Upper lobe of left lung (tissue), 6 donors: Measurements from ENCODE around the gene MYOF. TPM values are rescaled to one million over a fixed set of nuclear protein-coding genes. Genes with fewer than 3 reads are reported as not detected.

Experiments used
- ATAC-seq, 2 donors: fragments of 200-7000 bp; cut with Tn5 transposase; one replicate each; pipeline ENCODE4 v1.9.1; 2022; ENCODE audit warnings: mild to moderate bottlenecking in 2 of 2, moderate library complexity in 2 of 2; ENCODE audit not compliant: low FRiP score in 2 of 2
- DNase-seq, 2 donors: peaks; one replicate each; pipeline ENCODE4 v3.0.0-alpha.2; 2019 to 2020
- H3K27ac ChIP-seq, 4 donors: fragments of 200-600 bp; sonication (generic); one replicate each; pipeline ENCODE4 v1.5.1; 2016 to 2019
- H3K27me3 ChIP-seq, 4 donors: fragments of 200-600 bp; sonication (generic); one replicate each; pipeline ENCODE4 v1.5.1; 2017 to 2019
- H3K36me3 ChIP-seq, 4 donors: fragments of 200-600 bp; sonication (generic); one replicate each; pipeline ENCODE4 v1.5.1; 2016 to 2019
- H3K4me1 ChIP-seq, 4 donors: fragments of 200-600 bp; sonication (generic); one replicate each; pipeline ENCODE4 v1.5.1; 2018 to 2019
- H3K4me3 ChIP-seq, 4 donors: fragments of 200-600 bp; sonication (generic); one replicate each; pipeline ENCODE4 v1.5.1; 2017 to 2019; ENCODE audit warnings: mild to moderate bottlenecking in 2 of 4, moderate library complexity in 1 of 4
- H3K9me3 ChIP-seq, 4 donors: fragments of 200-600 bp; sonication (generic); one replicate each; pipeline ENCODE4 v1.5.1; 2018 to 2019
- CTCF ChIP-seq, 6 experiments: fragments of 450-650 bp in 4 of 6; fragments of 200-600 bp in 2 of 6; sonication (generic) in 2 of 6; IDR thresholded peaks; one replicate each; pipeline ENCODE4 v1.5.1; 2016 to 2019; ENCODE audit warnings: antibody characterized with exemption in 6 of 6
- EP300 ChIP-seq, 4 donors: sonication (generic); formaldehyde crosslinking; IDR thresholded peaks; one replicate each; pipeline ENCODE4 v1.5.1; 2017; ENCODE audit warnings: antibody characterized with exemption in 4 of 4, control low read depth in 2 of 4
- POLR2A ChIP-seq, 4 donors: fragments of 450-650 bp; IDR thresholded peaks; one replicate each; pipeline ENCODE4 v1.5.1; 2016 to 2017; ENCODE audit warnings: antibody characterized with exemption in 4 of 4, mild to moderate bottlenecking in 2 of 4
- POLR2AphosphoS5 ChIP-seq, 2 donors: sonication (generic); formaldehyde crosslinking; IDR thresholded peaks; one replicate each; pipeline ENCODE4 v1.5.1; 2017; ENCODE audit warnings: antibody characterized with exemption in 2 of 2
- WGBS, 2 donors: methylation state at CpG; one replicate each; pipeline ENCODE4 v1.1.5; 2017 to 2018; 5-methylcytosine and 5-hydroxymethylcytosine counted together
- total RNA-seq, 6 donors: library from RNA; depleted of rRNA in 4 of 6; stranded (reverse); fragments of >200 nt in 4 of 6; gene quantifications; one replicate each; pipeline versions ENCODE4 v1.1.0 to v1.2.1, GENCODE V29; 2016 to 2021
- donor health status: DM: no; HTN: no; CAD: no; lungs with moderate emphysema.
- donor health status: DM: no; HTN: yes; CAD: no; lungs with severe emphysema.

The MYOF gene
- total RNA-seq, 6 donors from 2014 or later: 83.9 to 168 (median 129) TPM

- no peaks in the 10 kb centered on the region for H3K27me3 ChIP-seq
- ATAC-seq (no peak), DNase-seq (no peak)
- TF ChIP-seq POLR2AphosphoS5 (IDR thresholded peaks at IDR 0.05): peak in 1 of 2 donors; percentile 25
- no peak for TF ChIP-seq POLR2A (IDR thresholded peaks at IDR 0.05)
- H3K9me3 ChIP-seq: no peaks in the 10 kb centered on the region
- no peaks in the 10 kb centered on the region for H3K36me3 ChIP-seq
- H3K27ac ChIP-seq: peak overlapping the region; percentile 95 to 97 (median 96)
- H3K4me3 ChIP-seq: no peak overlapping the region
- peaks cover 53 to 61% (median 55%) of the 10 kb centered on the region in 4 donors for H3K4me1 ChIP-seq
- WGBS, 2 donors: 77 to 81% methylated on average over 6 of the region's 6 CpGs
These were observed 47.1 kb downstream of the MYOF start for GRCh38 chr10:93434991-93435491.

- TF ChIP-seq CTCF (IDR thresholded peaks at IDR 0.05): no peak
- no peak for TF ChIP-seq POLR2AphosphoS5 (IDR thresholded peaks at IDR 0.05)
- no peak for TF ChIP-seq EP300 (IDR thresholded peaks at IDR 0.05)
- TF ChIP-seq POLR2A (IDR thresholded peaks at IDR 0.05): no peak
- ATAC-seq: no peak
- WGBS, 2 donors: 88 to 93% methylated on average over 4 of the region's 4 CpGs
These were observed 50.8 kb downstream of the MYOF start for GRCh38 chr10:93431361-93431760.

GRCh38 chr10:93425861-93426260 lies 56.3 kb downstream of the MYOF start:
- 77 to 94% methylated on average over 5 to 6 of the region's 6 CpGs for WGBS, 2 donors
- Histone ChIP-seq H3K4me3 (no peak overlapping the region), H3K36me3 (peaks cover 0 to 9% (median 5%) of the 10 kb centered on the region in 4 donors), H3K27ac (peak overlapping the region in 1 of 4 donors; percentile 40), H3K9me3 (no peaks in the 10 kb centered on the region), H3K4me1 (peaks cover 6 to 18% (median 10%) of the 10 kb centered on the region in 4 donors), H3K27me3 (no peaks in the 10 kb centered on the region)
- ATAC-seq: no peak
- DNase-seq: no peak
- no peak for TF ChIP-seq EP300 (IDR thresholded peaks at IDR 0.05)
- no peak for TF ChIP-seq CTCF (IDR thresholded peaks at IDR 0.05)
- TF ChIP-seq POLR2A (IDR thresholded peaks at IDR 0.05): no peak
- no peak for TF ChIP-seq POLR2AphosphoS5 (IDR thresholded peaks at IDR 0.05)

More at GRCh38 chr10:93431361-93431760, 50.8 kb downstream of the MYOF start:
- no peaks in the 10 kb centered on the region for H3K27me3 ChIP-seq
- no peak for DNase-seq
- peak overlapping the region in 1 of 4 donors; percentile 35 for H3K27ac ChIP-seq
- H3K4me1 ChIP-seq: peaks cover 28 to 37% (median 33%) of the 10 kb centered on the region in 4 donors
- H3K4me3 ChIP-seq: no peak overlapping the region
- H3K36me3 ChIP-seq: no peaks in the 10 kb centered on the region
- H3K9me3 ChIP-seq: no peaks in the 10 kb centered on the region

GRCh38 chr10:93422118-93422517 lies 60.0 kb downstream of the MYOF start:
- peaks cover 0 to 9% (median 5%) of the 10 kb centered on the region in 4 donors for H3K36me3 ChIP-seq
- no peaks in the 10 kb centered on the region for H3K9me3 ChIP-seq
- TF ChIP-seq POLR2A (IDR thresholded peaks at IDR 0.05) (no peak), POLR2AphosphoS5 (IDR thresholded peaks at IDR 0.05) (no peak), EP300 (IDR thresholded peaks at IDR 0.05) (no peak), CTCF (IDR thresholded peaks at IDR 0.05) (no peak)
- DNase-seq: no peak
- H3K27me3 ChIP-seq: no peaks in the 10 kb centered on the region
- no peak for ATAC-seq
- 46 to 86% methylated on average over 2 to 4 of the region's 4 CpGs for WGBS, 2 donors
- H3K27ac ChIP-seq: peak overlapping the region; percentile 26 to 57 (median 38)
- peaks cover 9 to 29% (median 16%) of the 10 kb centered on the region in 4 donors for H3K4me1 ChIP-seq
- H3K4me3 ChIP-seq: no peak overlapping the region

- no peak for DNase-seq
These were observed 60.9 kb downstream of the MYOF start for GRCh38 chr10:93420944-93421825.

More at GRCh38 chr10:93420944-93421825, 60.9 kb downstream of the MYOF start:
- peaks cover 0 to 9% (median 5%) of the 10 kb centered on the region in 4 donors for H3K36me3 ChIP-seq
- 76 to 81% methylated on average over 6 of the region's 6 CpGs for WGBS, 2 donors
- no peak for ATAC-seq
- TF ChIP-seq CTCF (IDR thresholded peaks at IDR 0.05) (no peak), POLR2A (IDR thresholded peaks at IDR 0.05) (no peak), EP300 (IDR thresholded peaks at IDR 0.05) (no peak), POLR2AphosphoS5 (IDR thresholded peaks at IDR 0.05) (no peak)
- H3K27me3 ChIP-seq: no peaks in the 10 kb centered on the region
- no peaks in the 10 kb centered on the region for H3K9me3 ChIP-seq
- peak overlapping the region in 3 of 4 donors; percentile 50 to 59 (median 57) for H3K27ac ChIP-seq
- H3K4me1 ChIP-seq: peaks cover 9 to 26% (median 16%) of the 10 kb centered on the region in 4 donors
- no peak overlapping the region for H3K4me3 ChIP-seq
